ENCODE results near the gene CLVS2.

DNA sequence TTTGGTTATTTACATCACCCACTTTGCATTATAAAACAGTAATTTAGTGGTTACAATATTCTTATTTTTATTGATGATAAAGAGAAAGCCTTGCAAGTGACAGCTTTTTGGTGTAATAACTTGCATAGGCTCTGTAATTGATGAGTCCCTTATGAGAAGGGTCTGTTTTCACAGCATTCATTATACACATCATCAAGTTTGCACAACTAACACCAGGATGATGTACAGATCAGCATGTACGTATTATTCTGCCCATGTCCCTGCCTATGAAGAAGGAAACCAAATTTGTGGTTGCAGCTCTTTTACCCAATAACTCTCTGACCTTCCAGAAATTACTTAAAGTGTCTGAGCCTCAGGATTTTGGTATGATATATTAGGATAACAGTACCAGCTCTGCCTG, 59.2 kb downstream of the CLVS2 start:
- TF ChIP-seq POLR2AphosphoS5 (IDR thresholded peaks at IDR 0.05; ENCODE audit: low read depth, low read length) (no peak), TAF1 (IDR thresholded peaks at IDR 0.05; ENCODE audit: borderline replicate concordance, low read depth, low read length) (no peak)
